IMR-90 (cell line): ENCODE data around the gene TRAF3IP1. TPM values are rescaled to one million over a fixed set of nuclear protein-coding genes. Genes with fewer than 3 reads are reported as not detected.

Source experiments
- ATAC-seq: fragments of 200-7000 bp; cut with Tn5 transposase; 2 replicates; pipeline ENCODE4 v1.9.1; 2020; ENCODE audit warnings: low read depth, mild to moderate bottlenecking, moderate library complexity
- BruUV-seq: library from RNA; stranded (reverse); fragments of 400-500 nt; replicated peaks from 2 replicates; lab custom pipeline; 2021; lab: Mats Ljungman, UMichigan
- CTCF ChIA-PET: fragments of 300-600 bp; formaldehyde crosslinking; extraction: SDS; loops from one replicate; lab custom pipeline; 2021; ENCODE audit warnings: antibody characterized with exemption; lab: Yijun Ruan, JAX
- POLR2A ChIA-PET: fragments of 300-600 bp; sonication (Branson Sonifier 250); formaldehyde crosslinking; loops from one replicate; lab custom pipeline; 2022; ENCODE audit warnings: antibody characterized with exemption; ENCODE audit not compliant: unreplicated experiment; lab: Charles Lee
- DNase-seq: peaks from one replicate; pipeline ENCODE4 v3.0.0; 2013
- H2AFZ ChIP-seq: replicated peaks from 2 replicates; pipeline ENCODE3; 2013; ENCODE audit warnings: low read length, mild to moderate bottlenecking; ENCODE audit not compliant: poor library complexity
- H2AK5ac ChIP-seq: 2 replicates; pipeline ENCODE4 v1.6.1; 2013; ENCODE audit warnings: low read depth, low read length, inconsistent platforms
- H2AK9ac ChIP-seq: replicated peaks from 2 replicates; pipeline ENCODE3; 2013; ENCODE audit warnings: mild to moderate bottlenecking, low read depth, low read length, moderate library complexity; ENCODE audit not compliant: poor library complexity
- H2BK120ac ChIP-seq: 2 replicates; pipeline ENCODE4 v1.6.1; 2013; ENCODE audit warnings: low read depth, low read length, inconsistent platforms
- H2BK15ac ChIP-seq: 3 replicates; pipeline ENCODE4 v1.6.1; 2013; ENCODE audit warnings: low read depth, low read length, inconsistent platforms
- H2BK20ac ChIP-seq: 2 replicates; pipeline ENCODE4 v1.6.1; 2013; ENCODE audit warnings: low read depth, mild to moderate bottlenecking, inconsistent platforms, low read length, moderate library complexity
- H2BK5ac ChIP-seq: 2 replicates; pipeline ENCODE4 v1.6.1; 2013; ENCODE audit warnings: mild to moderate bottlenecking, low read depth, low read length, inconsistent platforms; ENCODE audit not compliant: poor library complexity, severe bottlenecking
- H3K14ac ChIP-seq: replicated peaks from 2 replicates; pipeline ENCODE4 v1.6.1; 2013; ENCODE audit warnings: low read depth, low read length, inconsistent platforms
- H3K18ac ChIP-seq: 2 replicates; pipeline ENCODE4 v1.6.1; 2013; ENCODE audit warnings: low read depth, low read length, control low read depth
- H3K23ac ChIP-seq: 2 replicates; pipeline ENCODE4 v1.6.1; 2013; ENCODE audit warnings: low read depth, low read length, inconsistent platforms
- H3K27ac ChIP-seq: 2 replicates; pipeline ENCODE4 v1.5.1; 2013; ENCODE audit warnings: mild to moderate bottlenecking, control low read depth, low read length; ENCODE audit not compliant: insufficient read depth
- H3K27me3 ChIP-seq: 2 replicates; pipeline ENCODE4 v1.6.1; 2013; ENCODE audit warnings: low read length; ENCODE audit not compliant: control insufficient read depth, insufficient read depth
- H3K36me3 ChIP-seq: 2 replicates; pipeline ENCODE4 v1.6.1; 2013; ENCODE audit warnings: low read length, mixed read lengths; ENCODE audit not compliant: control insufficient read depth, insufficient read depth
- H3K4ac ChIP-seq: 2 replicates; pipeline ENCODE4 v1.6.1; 2013; ENCODE audit warnings: low read depth, low read length, inconsistent platforms
- H3K4me1 ChIP-seq: 2 replicates; pipeline ENCODE4 v1.6.1; 2013; ENCODE audit warnings: low read length, mixed read lengths; ENCODE audit not compliant: control insufficient read depth, insufficient read depth
- H3K4me2 ChIP-seq: 2 replicates; pipeline ENCODE4 v1.6.1; 2013; ENCODE audit warnings: low read depth, mild to moderate bottlenecking, control low read depth, low read length, moderate library complexity
- H3K4me3 ChIP-seq: 2 replicates; pipeline ENCODE4 v1.5.1; 2013; ENCODE audit warnings: low read depth, mild to moderate bottlenecking, control low read depth, low read length, moderate library complexity; ENCODE audit not compliant: insufficient read depth
- H3K56ac ChIP-seq: 2 replicates; pipeline ENCODE4 v1.6.1; 2013; ENCODE audit warnings: low read length, inconsistent platforms; ENCODE audit not compliant: insufficient read depth; ENCODE audit errors: extremely low read depth
- H3K79me1 ChIP-seq, 2 experiments: 2 replicates each; pipeline ENCODE4 v1.6.1; 2013; ENCODE audit warnings: low read length in 2 of 2, inconsistent platforms in 1 of 2, low read depth in 1 of 2
- H3K9ac ChIP-seq: 2 replicates; pipeline ENCODE4 v1.6.1; 2013; ENCODE audit warnings: low read depth, low read length, control low read depth
- H3K9me1 ChIP-seq: 2 replicates; pipeline ENCODE4 v1.6.1; 2013; ENCODE audit warnings: low read length, inconsistent platforms; ENCODE audit not compliant: insufficient read depth
- H3K9me3 ChIP-seq: 2 replicates; pipeline ENCODE4 v1.6.1; 2013; ENCODE audit warnings: low read length; ENCODE audit not compliant: control insufficient read depth, insufficient read depth
- H4K20me1 ChIP-seq: 2 replicates; pipeline ENCODE4 v1.6.1; 2013; ENCODE audit warnings: low read length, inconsistent platforms; ENCODE audit not compliant: insufficient read depth
- H4K5ac ChIP-seq: 2 replicates; pipeline ENCODE4 v1.6.1; 2013; ENCODE audit warnings: mild to moderate bottlenecking, low read depth, low read length, control low read depth
- H4K8ac ChIP-seq, 2 experiments: 2 replicates each; pipeline ENCODE4 v1.6.1; 2013; ENCODE audit warnings: low read depth in 2 of 2, low read length in 2 of 2, control low read depth in 1 of 2, inconsistent platforms in 1 of 2
- H4K91ac ChIP-seq: 2 replicates; pipeline ENCODE4 v1.6.1; 2013; ENCODE audit warnings: low read depth, low read length, inconsistent platforms; ENCODE audit not compliant: insufficient read depth
- BHLHE40 ChIP-seq: fragments of 150-350 bp; IDR thresholded peaks from 2 replicates; pipeline ENCODE4 v1.6.1; 2016; ENCODE audit warnings: mild to moderate bottlenecking, low read depth, low read length
- CEBPB ChIP-seq: IDR thresholded peaks from 2 replicates; pipeline ENCODE4 v1.6.1; 2012; ENCODE audit warnings: low read depth, low read length, improper control_type of control experiment
- CTCF ChIP-seq: conservative IDR thresholded peaks from 2 replicates; pipeline ENCODE4 v1.5.1; 2012; ENCODE audit warnings: mild to moderate bottlenecking, low read depth, low read length, improper control_type of control experiment
- ELK1 ChIP-seq: fragments of 150-350 bp; IDR thresholded peaks from 2 replicates; pipeline ENCODE4 v1.6.1; 2016; ENCODE audit warnings: low read depth, mild to moderate bottlenecking, low read length, moderate library complexity, borderline replicate concordance
- FOS ChIP-seq: fragments of 150-350 bp; IDR thresholded peaks from 2 replicates; pipeline ENCODE4 v1.6.1; 2016; ENCODE audit warnings: low read depth, low read length
- MAFK ChIP-seq: IDR thresholded peaks from 2 replicates; pipeline ENCODE4 v1.6.1; 2012; ENCODE audit warnings: low read depth, low read length, improper control_type of control experiment
- MAZ ChIP-seq: IDR thresholded peaks from 2 replicates; pipeline ENCODE4 v1.6.1; 2012; ENCODE audit warnings: low read depth, mild to moderate bottlenecking, low read length, improper control_type of control experiment, moderate library complexity, borderline replicate concordance
- MXI1 ChIP-seq: IDR thresholded peaks from 2 replicates; pipeline ENCODE4 v1.6.1; 2012; ENCODE audit warnings: low read depth, mild to moderate bottlenecking, low read length, moderate library complexity, borderline replicate concordance
- NFE2L2 ChIP-seq: fragments of 150-350 bp; IDR thresholded peaks from 2 replicates; pipeline ENCODE4 v1.6.1; 2016; ENCODE audit warnings: low read depth, mild to moderate bottlenecking, low read length
- POLR2A ChIP-seq: IDR thresholded peaks from 2 replicates; pipeline ENCODE4 v1.6.1; 2012; ENCODE audit warnings: mild to moderate bottlenecking, low read depth, low read length
- RAD21 ChIP-seq: IDR thresholded peaks from 2 replicates; pipeline ENCODE4 v1.6.1; 2012; ENCODE audit warnings: low read length, improper control_type of control experiment
- RFX5 ChIP-seq: IDR thresholded peaks from 2 replicates; pipeline ENCODE4 v1.8.0; 2012; ENCODE audit warnings: low read depth, mild to moderate bottlenecking, low read length, moderate library complexity
- SMC3 ChIP-seq: fragments of 150-350 bp; IDR thresholded peaks from 2 replicates; pipeline ENCODE4 v1.6.1; 2016; ENCODE audit warnings: low read depth, mild to moderate bottlenecking, antibody characterized with exemption, low read length, moderate library complexity
- USF2 ChIP-seq: fragments of 150-350 bp; IDR thresholded peaks from 2 replicates; pipeline ENCODE4 v1.6.1; 2017; ENCODE audit warnings: mild to moderate bottlenecking, antibody characterized with exemption, low read length, low read depth
- WGBS, 2 experiments: methylation state at CpG; one replicate each; pipeline versions ENCODE4 v1.1.5 to v1.1.7; 2013; ENCODE audit warnings: missing lambda C conversion rate in 2 of 2; ENCODE audit not compliant: insufficient read length in 1 of 2; ENCODE audit errors: extremely low coverage in 2 of 2; 5-methylcytosine and 5-hydroxymethylcytosine counted together
- dilution Hi-C: fragments of 300-500 bp; cut with HindIII; formaldehyde crosslinking; loops from one replicate; pipeline ENCODE4 v1.14.3; 2018; ENCODE audit warnings: low sequenced_read_pairs; ENCODE audit not compliant: unreplicated experiment
- in situ Hi-C: fragments of 300-500 bp; cut with MboI; formaldehyde crosslinking; loops from 3 replicates; pipeline ENCODE4 v1.14.3; 2019; ENCODE audit warnings: low sequenced_read_pairs, inconsistent platforms, mixed read lengths
- intact Hi-C: fragments of 100-400 bp; cut with micrococcal nuclease; formaldehyde crosslinking; loops from 2 replicates; pipeline ENCODE4 v1.10.0; 2022
- polyA plus RNA-seq, 3 experiments: library from polyadenylated mRNA; depleted of rRNA; stranded (reverse); fragments of >200 nt; gene quantifications; 2 replicates each; pipeline ENCODE4 v1.2.3, GENCODE V29; 2012; ENCODE audit warnings: low replicate concordance in 1 of 3
- total RNA-seq: library from RNA; depleted of rRNA; stranded (reverse); fragments of >200 nt; gene quantifications from 2 replicates; pipeline ENCODE4 v1.2.3, GENCODE V29; 2012

Gene TRAF3IP1
- total and polyA plus RNA-seq, 2 of the 4 experiments (the other 2 are of a cell fraction): 5.9 to 8.3 TPM

DNA sequence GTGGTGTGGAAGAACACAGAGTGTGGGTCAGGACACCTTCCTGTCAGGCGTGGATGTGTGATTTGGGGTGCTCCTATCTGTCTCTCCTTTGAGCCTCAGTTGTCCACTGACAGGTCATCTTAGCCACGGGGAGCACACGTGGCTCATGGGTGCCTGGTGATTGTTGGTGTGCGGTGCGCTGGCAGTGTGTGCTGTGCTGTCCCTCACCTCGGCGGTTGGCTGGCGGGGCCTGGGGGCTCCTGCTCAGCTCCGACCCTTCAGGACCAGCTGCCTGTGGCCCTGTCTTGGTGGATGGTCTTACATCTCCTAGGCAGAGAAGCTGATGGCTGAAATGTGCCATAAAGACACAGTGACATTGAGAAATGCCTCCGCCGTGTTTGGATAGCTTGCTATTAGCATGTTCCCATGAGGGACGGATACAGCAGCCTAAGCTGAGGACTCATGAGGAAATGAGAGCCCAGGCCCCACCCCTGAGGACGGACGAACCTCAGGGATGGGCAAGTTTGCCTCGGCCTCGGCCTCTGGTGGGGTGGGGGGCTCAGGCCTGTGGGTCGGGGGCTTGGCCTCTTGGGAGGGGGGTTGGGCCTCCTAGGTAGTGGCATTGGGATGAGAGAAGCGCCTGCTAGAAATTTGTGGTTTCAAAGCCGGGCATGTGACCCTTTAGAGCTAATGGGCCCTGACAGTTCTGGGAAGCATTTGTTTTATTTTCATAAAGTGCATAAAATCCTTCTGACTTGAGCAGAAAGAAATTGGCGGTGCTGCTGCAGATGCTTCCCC lies 86.1 kb downstream of the TRAF3IP1 start (continued):
- TF ChIP-seq MXI1: no peak

DNA sequence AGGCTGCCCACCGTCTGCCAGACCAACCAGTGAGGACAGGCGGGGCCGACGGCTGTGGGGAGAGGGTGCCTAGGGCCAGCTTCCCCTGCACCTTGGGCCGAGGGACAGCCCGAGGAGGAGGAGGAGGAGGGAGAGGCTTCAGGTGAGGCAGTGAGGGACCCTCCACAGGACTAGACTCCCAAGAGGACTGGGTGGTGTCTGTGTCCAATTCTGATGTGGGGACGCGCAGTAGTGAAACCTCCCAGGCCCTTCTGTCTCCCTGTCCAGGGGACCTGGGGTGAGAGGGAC lies 86.6 kb downstream of the TRAF3IP1 start:
- Histone ChIP-seq H3K4ac (no peak overlapping the region), H3K9me1 (peaks cover 3% of the 10 kb centered on the region; the same call in 1 of the 2 replicates), H4K20me1 (no peaks in the 10 kb centered on the region), H3K4me1 (no peaks in the 10 kb centered on the region), H4K5ac (no peak overlapping the region), H2BK20ac (no peak overlapping the region), H3K23ac (no peak overlapping the region), H2BK120ac (no peak overlapping the region), H2AK5ac (no peak overlapping the region), H4K8ac (no peak overlapping the region), H2BK5ac (no peak overlapping the region), H3K18ac (no peak overlapping the region), H3K79me1 (no peaks in the 10 kb centered on the region), H4K91ac (no peak overlapping the region), H2AK9ac (no peak overlapping the region), H3K36me3 (peaks cover 5% of the 10 kb centered on the region; the same call in 1 of the 2 replicates), H3K27me3 (no peaks in the 10 kb centered on the region), H3K56ac (no peak overlapping the region), H3K27ac (no peak overlapping the region), H2AFZ (no peak overlapping the region), H3K14ac (no peak overlapping the region), H3K4me3 (no peak overlapping the region), H2BK15ac (no peak overlapping the region), H3K4me2 (no peak overlapping the region), H3K9me3 (no peaks in the 10 kb centered on the region), H3K9ac (no peak overlapping the region)
- TF ChIP-seq NFE2L2 (no peak), RFX5 (no peak), BHLHE40 (no peak), MAFK (no peak), CEBPB (no peak), SMC3 (no peak), ELK1 (no peak), FOS (no peak), USF2 (no peak), POLR2A (no peak), MXI1 (no peak), RAD21 (no peak), CTCF (no peak), MAZ (no peak)
- POLR2A ChIA-PET: no interaction called here
- ATAC-seq: no peak
- no CpG with 5 or more reads among the region's 8 CpGs for WGBS, 2 experiments
- DNase-seq: no peak
- dilution Hi-C loops (no loop called here), in situ Hi-C loops (no loop called here), intact Hi-C loops (no loop called here)
- CTCF ChIA-PET: no interaction called here
- BruUV-seq: no TSS peak
